Activated CD8-positive, alpha-beta T cell treated with anti-CD3 and anti-CD28 coated beads for 36 hours (primary cell): ENCODE measurements around the gene GNAZ. TPM values are rescaled to one million over a fixed set of nuclear protein-coding genes. Genes with fewer than 3 reads are reported as not detected.
A peak's percentile ranks its signal among the peaks of the same experiment; 100 is the strongest.

Experiments used
- ATAC-seq: fragments of 200-7000 bp; cut with Tn5 transposase; one replicate; pipeline ENCODE4 v1.10.0; 2021; ENCODE audit warnings: mild to moderate bottlenecking, moderate library complexity
- CTCF ChIA-PET: fragments of 350-600 bp; sonication (Branson Sonifier 250); formaldehyde crosslinking; loops from one replicate; lab custom pipeline; 2021; ENCODE audit warnings: antibody characterized with exemption; lab: Charles Lee
- POLR2A ChIA-PET: fragments of 350-600 bp; sonication (Branson Sonifier 250); formaldehyde crosslinking; loops from one replicate; lab custom pipeline; 2021; ENCODE audit warnings: antibody characterized with exemption; lab: Charles Lee
- DNase-seq: peaks from one replicate; pipeline ENCODE4 v3.0.0-alpha.2; 2020
- H3K27ac Mint-ChIP-seq: one replicate; pipeline ENCODE4 v1.8.0; 2021; ENCODE audit warnings: mild to moderate bottlenecking, mixed read lengths
- H3K27me3 Mint-ChIP-seq: one replicate; pipeline ENCODE4 v1.8.0; 2021; ENCODE audit warnings: mixed read lengths
- H3K36me3 Mint-ChIP-seq: one replicate; pipeline ENCODE4 v1.8.0; 2021; ENCODE audit warnings: low read depth, mixed read lengths
- H3K4me1 Mint-ChIP-seq: one replicate; pipeline ENCODE4 v1.8.0; 2021; ENCODE audit warnings: low read depth, mixed read lengths
- H3K4me3 Mint-ChIP-seq: one replicate; pipeline ENCODE4 v1.8.0; 2021; ENCODE audit warnings: mild to moderate bottlenecking, moderate library complexity, mixed read lengths
- H3K9me3 Mint-ChIP-seq: one replicate; pipeline ENCODE4 v1.8.0; 2021; ENCODE audit warnings: mixed read lengths
- CTCF ChIP-seq: fragments of 200-600 bp; IDR thresholded peaks from one replicate; pipeline ENCODE4 v1.8.0; 2022; ENCODE audit warnings: antibody characterized with exemption, mild to moderate bottlenecking
- intact Hi-C: fragments of 100-400 bp; cut with micrococcal nuclease; formaldehyde crosslinking; loops from one replicate; pipeline ENCODE4 v1.10.0; 2022
- total RNA-seq, 2 experiments: library from RNA; stranded (reverse); gene quantifications; one replicate each; pipeline ENCODE4 v1.2.3, GENCODE V29; 2021

Gene GNAZ
- total RNA-seq, 2 experiments from 2014 or later, result 0.50 to 0.56 TPM

- Mint-ChIP-seq H3K27me3 (peaks cover 19% of the 10 kb centered on the region), H3K4me1 (peaks cover 6% of the 10 kb centered on the region), H3K36me3 (no peaks in the 10 kb centered on the region), H3K27ac (no peak overlapping the region), H3K9me3 (no peaks in the 10 kb centered on the region), H3K4me3 (peak overlapping the region; percentile 53)
- ATAC-seq (no peak), DNase-seq (no peak)
- intact Hi-C loops, result no loop called here
- ChIA-PET CTCF (interaction anchor here (1.0 kb wide), 1 partner anchor 112 kb away, joined by 4 read pairs; no protein-coding TSS in a partner anchor), POLR2A (interaction anchor here (0.8 kb wide), 1 partner anchor 13 kb away, joined by 3 read pairs; no protein-coding TSS in a partner anchor)
- no peak for TF ChIP-seq CTCF
These were observed 1.1 kb downstream of the GNAZ start for GRCh38 chr22:23071230-23072076.

GRCh38 chr22:23072077-23072910, 2.0 kb downstream of the GNAZ start:
- Mint-ChIP-seq H3K27me3 (peaks cover 19% of the 10 kb centered on the region), H3K4me1 (peaks cover 6% of the 10 kb centered on the region), H3K36me3 (no peaks in the 10 kb centered on the region), H3K9me3 (no peaks in the 10 kb centered on the region), H3K4me3 (no peak overlapping the region), H3K27ac (no peak overlapping the region)
- ChIA-PET CTCF (interaction anchor here (1.0 kb wide), 1 partner anchor 113 kb away, joined by 4 read pairs; no protein-coding TSS in a partner anchor), POLR2A (interaction anchor here (0.7 to 0.8 kb wide), 2 partner anchors 14 to 260 kb away, joined by 3 read pairs; no protein-coding TSS in a partner anchor)
- no peak for DNase-seq
- no peak for TF ChIP-seq CTCF
- no peak for ATAC-seq
- intact Hi-C loops, result no loop called here

GRCh38 chr22:23072911-23073491, 2.7 kb downstream of the GNAZ start:
- Mint-ChIP-seq H3K27ac (no peak overlapping the region), H3K9me3 (no peaks in the 10 kb centered on the region), H3K4me1 (peaks cover 6% of the 10 kb centered on the region), H3K36me3 (no peaks in the 10 kb centered on the region), H3K4me3 (no peak overlapping the region), H3K27me3 (peaks cover 19% of the 10 kb centered on the region)
- ATAC-seq, result no peak
- no peak for TF ChIP-seq CTCF
- CTCF ChIA-PET, result interaction anchor here (1.0 kb wide), 1 partner anchor 113 kb away, joined by 4 read pairs; no protein-coding TSS in a partner anchor
- intact Hi-C loops, result no loop called here
- POLR2A ChIA-PET, result interaction anchor here (0.7 kb wide), 1 partner anchor 260 kb away, joined by 3 read pairs; no protein-coding TSS in a partner anchor
- DNase-seq, result no peak

GRCh38 chr22:23073526-23074229, 3.4 kb downstream of the GNAZ start:
- no peak overlapping the region for H3K4me3 Mint-ChIP-seq
- CTCF ChIA-PET, result no interaction called here
- H3K4me1 Mint-ChIP-seq, result peaks cover 6% of the 10 kb centered on the region
- POLR2A ChIA-PET, result no interaction called here
- H3K9me3 Mint-ChIP-seq, result no peaks in the 10 kb centered on the region
- peaks cover 19% of the 10 kb centered on the region for H3K27me3 Mint-ChIP-seq
- no peak overlapping the region for H3K27ac Mint-ChIP-seq
- DNase-seq (no peak), ATAC-seq (no peak)
- no peaks in the 10 kb centered on the region for H3K36me3 Mint-ChIP-seq
- no peak for TF ChIP-seq CTCF
- intact Hi-C loops, result no loop called here
